ENCODE measurements around the gene SNPH.
A peak's percentile ranks its signal among the peaks of the same experiment; 100 is the strongest.

Gene SNPH

GRCh38 chr20:1325173-1326030 is 59.3 kb downstream of the SNPH start:
- Histone ChIP-seq H3K9me3 (ENCODE audit: control insufficient read depth, low read length) (no peaks in the 10 kb centered on the region), H3K27me3 (ENCODE audit: control insufficient read depth, insufficient read depth, low read length) (no peaks in the 10 kb centered on the region), H3K36me3 (ENCODE audit: control insufficient read depth, insufficient read depth, low read length) (no peaks in the 10 kb centered on the region), H3K4me3 (ENCODE audit: low read length) (peak overlapping the region; percentile 43), H3K9ac (ENCODE audit: low read length) (peak overlapping the region; percentile 93), H3K4me1 (ENCODE audit: control insufficient read depth, insufficient read depth, low read length) (peaks cover 63% of the 10 kb centered on the region)

GRCh38 chr20:1326031-1326930 is 60.2 kb downstream of the SNPH start:
- no peaks in the 10 kb centered on the region for H3K27me3 ChIP-seq (ENCODE audit: control insufficient read depth, insufficient read depth, low read length)
- peaks cover 72% of the 10 kb centered on the region for H3K4me1 ChIP-seq (ENCODE audit: control insufficient read depth, insufficient read depth, low read length)
- no peaks in the 10 kb centered on the region for H3K36me3 ChIP-seq (ENCODE audit: control insufficient read depth, insufficient read depth, low read length)
- peak overlapping the region; percentile 43 for H3K4me3 ChIP-seq (ENCODE audit: low read length)
- H3K9ac ChIP-seq (ENCODE audit: low read length) = peak overlapping the region; percentile 93
- H3K9me3 ChIP-seq (ENCODE audit: control insufficient read depth, low read length) = no peaks in the 10 kb centered on the region

- H3K4me3 ChIP-seq (ENCODE audit: low read length) = peak overlapping the region; percentile 43
Observed at GRCh38 chr20:1327241-1327653, 61.2 kb downstream of the SNPH start.

GRCh38 chr20:1327827-1328679 is 62.0 kb downstream of the SNPH start:
- Histone ChIP-seq H3K4me1 (ENCODE audit: control insufficient read depth, insufficient read depth, low read length) (peaks cover 69% of the 10 kb centered on the region), H3K27me3 (ENCODE audit: control insufficient read depth, insufficient read depth, low read length) (no peaks in the 10 kb centered on the region), H3K4me3 (ENCODE audit: low read length) (peak overlapping the region; percentile 43), H3K9ac (ENCODE audit: low read length) (peak overlapping the region; percentile 93), H3K9me3 (ENCODE audit: control insufficient read depth, low read length) (no peaks in the 10 kb centered on the region), H3K36me3 (ENCODE audit: control insufficient read depth, insufficient read depth, low read length) (no peaks in the 10 kb centered on the region)

More at GRCh38 chr20:1327241-1327653, 61.2 kb downstream of the SNPH start:
- Histone ChIP-seq H3K9me3 (ENCODE audit: control insufficient read depth, low read length) (no peaks in the 10 kb centered on the region), H3K9ac (ENCODE audit: low read length) (peak overlapping the region; percentile 93), H3K36me3 (ENCODE audit: control insufficient read depth, insufficient read depth, low read length) (no peaks in the 10 kb centered on the region), H3K27me3 (ENCODE audit: control insufficient read depth, insufficient read depth, low read length) (no peaks in the 10 kb centered on the region), H3K4me1 (ENCODE audit: control insufficient read depth, insufficient read depth, low read length) (peaks cover 72% of the 10 kb centered on the region)

DNA sequence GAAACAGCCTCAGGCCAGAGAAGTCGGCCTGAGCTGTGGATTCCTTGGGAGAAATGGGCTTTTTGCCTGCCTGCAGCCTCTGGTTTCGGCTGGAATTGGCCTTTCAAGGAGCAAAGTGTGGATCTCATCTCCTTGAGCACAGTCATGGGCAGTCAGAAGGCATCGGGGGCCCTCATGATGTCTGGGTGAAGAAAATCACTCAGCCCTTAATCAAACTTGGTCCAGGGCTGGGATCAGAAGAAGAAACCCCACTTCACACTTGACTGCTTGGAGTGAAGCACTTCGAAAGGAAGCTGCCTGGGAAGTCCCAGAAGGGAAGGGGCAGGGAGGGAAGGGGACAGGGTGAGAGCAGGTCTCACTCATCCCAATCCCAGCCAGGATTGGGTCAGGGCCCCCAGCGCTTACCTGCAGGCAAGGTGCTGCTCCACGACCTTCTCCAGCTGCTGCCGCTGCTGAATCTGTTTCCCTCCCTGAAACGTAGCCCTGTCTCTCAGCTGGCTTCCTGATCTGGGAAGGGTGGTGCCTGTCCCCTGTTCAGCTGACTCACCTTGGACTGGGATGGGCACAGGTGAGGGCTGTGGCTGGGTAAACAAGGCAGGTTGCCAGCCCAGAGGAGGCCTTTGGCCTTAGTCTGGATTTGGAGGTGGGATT is 62.7 kb downstream of the SNPH start, which contains the start of gene SDCBP2:
Gene SDCBP2, minus strand, starts transcription at position 460 of the 651 bp plus-strand sequence. CDS start 8,723 bp downstream, outside the sequence.
- Histone ChIP-seq H3K9ac (ENCODE audit: low read length) (peak within 1 kb of the TSS; percentile 93), H3K27me3 (ENCODE audit: control insufficient read depth, insufficient read depth, low read length) (no peaks in the 10 kb centered on the region), H3K4me3 (ENCODE audit: low read length) (peak within 1 kb of the TSS; percentile 43), H3K4me1 (ENCODE audit: control insufficient read depth, insufficient read depth, low read length) (peaks cover 69% of the 10 kb centered on the region), H3K36me3 (ENCODE audit: control insufficient read depth, insufficient read depth, low read length) (no peaks in the 10 kb centered on the region), H3K9me3 (ENCODE audit: control insufficient read depth, low read length) (no peaks in the 10 kb centered on the region)

DNA sequence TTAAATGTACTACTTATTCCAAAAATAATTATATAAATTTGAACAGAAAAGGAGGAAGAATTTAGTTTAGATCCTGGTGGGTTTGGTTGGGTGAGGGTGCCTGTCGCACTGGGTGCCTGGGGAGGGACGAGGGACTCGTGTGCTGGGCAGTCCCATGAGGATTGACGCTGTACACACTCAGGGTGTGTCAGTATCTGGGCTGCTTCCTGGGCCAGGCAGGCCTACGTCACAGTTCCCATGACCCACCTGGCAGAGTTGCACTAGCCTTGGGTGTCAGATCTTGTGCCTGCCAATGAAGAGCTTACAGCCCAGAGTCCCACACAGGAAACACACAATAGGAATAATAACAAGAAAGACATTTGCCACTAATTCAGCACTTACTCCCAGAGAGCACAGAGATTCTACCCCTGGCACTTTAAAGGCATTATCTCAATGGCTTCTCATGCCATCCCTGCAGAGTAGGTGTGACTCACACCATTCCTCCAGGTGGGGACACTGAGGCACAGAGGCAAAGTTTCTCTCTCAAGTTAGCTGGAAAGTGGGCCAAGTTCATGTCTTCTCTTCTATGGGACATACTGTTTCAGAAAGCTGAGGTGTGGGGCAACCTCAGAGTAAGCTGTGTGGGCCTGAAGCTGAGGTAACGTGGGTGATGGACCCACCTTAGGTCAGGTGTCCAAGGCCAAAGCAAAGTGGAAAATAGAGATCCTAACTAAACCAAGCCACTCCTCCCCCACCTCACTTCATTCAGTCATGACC is 64.2 kb downstream of the SNPH start:
- H3K9ac ChIP-seq (ENCODE audit: low read length) = peak overlapping the region; percentile 93
- H3K4me3 ChIP-seq (ENCODE audit: low read length) = no peak overlapping the region
- no peaks in the 10 kb centered on the region for H3K9me3 ChIP-seq (ENCODE audit: control insufficient read depth, low read length)
- H3K27me3 ChIP-seq (ENCODE audit: control insufficient read depth, insufficient read depth, low read length) = no peaks in the 10 kb centered on the region
- H3K36me3 ChIP-seq (ENCODE audit: control insufficient read depth, insufficient read depth, low read length) = no peaks in the 10 kb centered on the region
- peaks cover 59% of the 10 kb centered on the region for H3K4me1 ChIP-seq (ENCODE audit: control insufficient read depth, insufficient read depth, low read length)

DNA sequence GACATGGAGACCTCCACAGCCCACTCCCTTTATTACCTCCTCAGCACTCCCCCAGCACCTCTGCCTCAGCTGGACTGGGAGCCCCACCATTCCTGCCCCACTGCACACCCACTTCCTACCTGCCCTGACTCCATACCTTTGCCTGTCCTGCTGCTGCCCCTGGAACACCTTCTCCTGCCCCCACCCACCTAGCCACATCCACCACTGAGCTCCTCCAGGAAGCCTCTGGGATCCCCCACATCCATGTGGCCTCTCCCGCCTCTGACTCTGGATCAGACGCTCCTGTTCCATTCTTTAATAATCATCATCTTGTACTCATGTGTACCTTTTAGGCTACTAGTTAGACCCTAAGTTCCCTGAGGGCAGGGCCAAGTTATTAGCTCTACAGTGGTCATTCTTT is 65.0 kb downstream of the SNPH start:
- no peaks in the 10 kb centered on the region for H3K27me3 ChIP-seq (ENCODE audit: control insufficient read depth, insufficient read depth, low read length)
- no peaks in the 10 kb centered on the region for H3K9me3 ChIP-seq (ENCODE audit: control insufficient read depth, low read length)
- no peaks in the 10 kb centered on the region for H3K36me3 ChIP-seq (ENCODE audit: control insufficient read depth, insufficient read depth, low read length)
- no peak overlapping the region for H3K4me3 ChIP-seq (ENCODE audit: low read length)
- H3K9ac ChIP-seq (ENCODE audit: low read length) = no peak overlapping the region
- peaks cover 57% of the 10 kb centered on the region for H3K4me1 ChIP-seq (ENCODE audit: control insufficient read depth, insufficient read depth, low read length)

- Histone ChIP-seq H3K4me1 (ENCODE audit: control insufficient read depth, insufficient read depth, low read length) (peaks cover 57% of the 10 kb centered on the region), H3K9me3 (ENCODE audit: control insufficient read depth, low read length) (no peaks in the 10 kb centered on the region)
Observed at GRCh38 chr20:1331801-1332453, 65.8 kb downstream of the SNPH start.

DNA sequence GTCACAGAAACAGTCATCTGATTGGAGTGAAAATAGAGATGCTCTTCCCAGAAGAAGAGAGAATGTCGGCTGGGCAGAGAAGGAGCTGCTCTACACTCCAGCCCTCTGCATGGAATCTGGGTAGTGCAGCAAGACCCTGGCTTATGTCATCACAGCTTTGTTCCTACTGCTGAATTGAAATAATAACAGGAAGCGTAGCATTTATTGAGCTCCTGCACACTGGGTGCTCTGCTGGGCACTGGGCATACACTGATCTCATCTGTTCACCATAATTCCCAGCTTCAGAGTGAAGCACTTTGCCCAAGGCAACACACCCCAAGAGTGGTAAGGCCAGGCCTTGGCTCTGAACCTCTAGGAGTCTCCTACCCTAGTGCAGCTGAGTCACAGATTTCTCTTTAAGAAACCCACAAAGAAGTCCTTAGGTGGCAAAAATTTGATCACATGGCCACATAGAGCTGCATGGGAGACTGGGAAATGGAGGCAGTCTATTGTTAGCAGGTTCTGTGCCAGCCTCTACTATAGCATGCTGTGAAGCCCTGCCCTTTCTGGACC is 66.7 kb downstream of the SNPH start:
- H3K4me3 ChIP-seq (ENCODE audit: low read length) = no peak overlapping the region
- no peak overlapping the region for H3K9ac ChIP-seq (ENCODE audit: low read length)
- no peaks in the 10 kb centered on the region for H3K36me3 ChIP-seq (ENCODE audit: control insufficient read depth, insufficient read depth, low read length)
- H3K4me1 ChIP-seq (ENCODE audit: control insufficient read depth, insufficient read depth, low read length) = peaks cover 57% of the 10 kb centered on the region
- H3K9me3 ChIP-seq (ENCODE audit: control insufficient read depth, low read length) = no peaks in the 10 kb centered on the region
- no peaks in the 10 kb centered on the region for H3K27me3 ChIP-seq (ENCODE audit: control insufficient read depth, insufficient read depth, low read length)

More at GRCh38 chr20:1331801-1332453, 65.8 kb downstream of the SNPH start:
- no peaks in the 10 kb centered on the region for H3K36me3 ChIP-seq (ENCODE audit: control insufficient read depth, insufficient read depth, low read length)
- H3K4me3 ChIP-seq (ENCODE audit: low read length) = no peak overlapping the region
- H3K9ac ChIP-seq (ENCODE audit: low read length) = no peak overlapping the region
- H3K27me3 ChIP-seq (ENCODE audit: control insufficient read depth, insufficient read depth, low read length) = no peaks in the 10 kb centered on the region

All from mucosa of stomach (tissue), 1 donor.